ENCODE data around the gene MINDY3.

MINDY3 gene

GRCh38 chr10:15796098-15796759 is 64.1 kb downstream of the MINDY3 start:
- Histone ChIP-seq H3F3A (ENCODE audit: control insufficient read depth, insufficient read depth) (no peaks in the 10 kb centered on the region), H3K4me2 (ENCODE audit: low read length) (no peak overlapping the region), H3K4me1 (ENCODE audit: control insufficient read depth, low read length) (no peaks in the 10 kb centered on the region), H3K9me3 (ENCODE audit: control insufficient read depth, insufficient read depth, low read length) (no peaks in the 10 kb centered on the region), H3K4me3 (ENCODE audit: low read length) (no peak overlapping the region), H3K36me3 (ENCODE audit: control insufficient read depth, low read length) (peaks cover 19% of the 10 kb centered on the region), H3K27me3 (ENCODE audit: control insufficient read depth, low read length) (no peaks in the 10 kb centered on the region), H3K9me2 (replicated peaks; ENCODE audit: control insufficient read depth, low read length) (no peaks in the 10 kb centered on the region), H4K20me1 (ENCODE audit: control insufficient read depth, insufficient read depth, low read depth, low read length) (no peaks in the 10 kb centered on the region), H3K79me2 (ENCODE audit: control insufficient read depth, low read length) (no peaks in the 10 kb centered on the region), H3K27ac (ENCODE audit: low read depth, low read length) (no peak overlapping the region)
- TF ChIP-seq EZH2phosphoT487 (IDR thresholded peaks at IDR 0.05; ENCODE audit: borderline replicate concordance, low read length) (no peak), CTCF (IDR thresholded peaks at IDR 0.05; ENCODE audit: low read depth, low read length, poor library complexity, severe bottlenecking) (no peak)

GRCh38 chr10:15795036-15795792 is 65.1 kb downstream of the MINDY3 start:
- TF ChIP-seq EZH2phosphoT487 (IDR thresholded peaks at IDR 0.05; ENCODE audit: borderline replicate concordance, low read length) = no peak
- Histone ChIP-seq H3K79me2 (ENCODE audit: control insufficient read depth, low read length) (no peaks in the 10 kb centered on the region), H3F3A (ENCODE audit: control insufficient read depth, insufficient read depth) (no peaks in the 10 kb centered on the region), H3K4me3 (ENCODE audit: low read length) (no peak overlapping the region), H3K36me3 (ENCODE audit: control insufficient read depth, low read length) (peaks cover 22% of the 10 kb centered on the region), H3K27ac (ENCODE audit: low read depth, low read length) (no peak overlapping the region), H3K27me3 (ENCODE audit: control insufficient read depth, low read length) (no peaks in the 10 kb centered on the region), H3K4me2 (ENCODE audit: low read length) (no peak overlapping the region), H4K20me1 (ENCODE audit: control insufficient read depth, insufficient read depth, low read depth, low read length) (no peaks in the 10 kb centered on the region), H3K4me1 (ENCODE audit: control insufficient read depth, low read length) (no peaks in the 10 kb centered on the region), H3K9me3 (ENCODE audit: control insufficient read depth, insufficient read depth, low read length) (no peaks in the 10 kb centered on the region), H3K9me2 (replicated peaks; ENCODE audit: control insufficient read depth, low read length) (no peaks in the 10 kb centered on the region)

GRCh38 chr10:15794569-15794968 is 65.7 kb downstream of the MINDY3 start:
- Histone ChIP-seq H3K27me3 (ENCODE audit: control insufficient read depth, low read length) (no peaks in the 10 kb centered on the region), H3K9me3 (ENCODE audit: control insufficient read depth, insufficient read depth, low read length) (no peaks in the 10 kb centered on the region), H3F3A (ENCODE audit: control insufficient read depth, insufficient read depth) (no peaks in the 10 kb centered on the region), H4K20me1 (ENCODE audit: control insufficient read depth, insufficient read depth, low read depth, low read length) (no peaks in the 10 kb centered on the region), H3K4me1 (ENCODE audit: control insufficient read depth, low read length) (no peaks in the 10 kb centered on the region), H3K4me3 (ENCODE audit: low read length) (no peak overlapping the region), H3K36me3 (ENCODE audit: control insufficient read depth, low read length) (peaks cover 22% of the 10 kb centered on the region), H3K27ac (ENCODE audit: low read depth, low read length) (no peak overlapping the region), H3K79me2 (ENCODE audit: control insufficient read depth, low read length) (no peaks in the 10 kb centered on the region), H3K4me2 (ENCODE audit: low read length) (no peak overlapping the region), H3K9me2 (replicated peaks; ENCODE audit: control insufficient read depth, low read length) (no peaks in the 10 kb centered on the region)
- TF ChIP-seq CTCF (IDR thresholded peaks at IDR 0.05; ENCODE audit: low read depth, low read length, poor library complexity, severe bottlenecking) (no peak), EZH2phosphoT487 (IDR thresholded peaks at IDR 0.05; ENCODE audit: borderline replicate concordance, low read length) (no peak)

DNA sequence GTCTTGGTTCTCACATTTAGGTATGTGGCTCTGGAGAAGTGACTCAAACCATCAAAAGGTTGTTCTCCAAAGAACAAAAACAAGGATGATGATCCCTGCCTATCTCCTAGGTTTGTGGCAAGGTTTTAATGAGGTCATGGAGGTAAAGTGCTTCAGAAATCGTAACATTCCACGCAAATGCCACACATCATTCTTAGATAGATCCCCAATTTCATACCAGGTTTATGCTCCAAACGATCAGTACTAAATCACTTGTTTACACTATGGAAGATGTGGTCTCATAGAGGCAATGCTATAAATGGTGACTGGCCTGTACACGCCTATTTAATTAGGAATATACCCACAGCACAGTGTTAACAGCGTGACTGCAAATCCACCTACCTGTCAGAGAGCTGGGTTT is 66.6 kb downstream of the MINDY3 start:
- Histone ChIP-seq H3K4me3 (ENCODE audit: low read length) (no peak overlapping the region), H3K79me2 (ENCODE audit: control insufficient read depth, low read length) (no peaks in the 10 kb centered on the region), H3K36me3 (ENCODE audit: control insufficient read depth, low read length) (peaks cover 26% of the 10 kb centered on the region), H3K4me2 (ENCODE audit: low read length) (no peak overlapping the region), H3K9me2 (replicated peaks; ENCODE audit: control insufficient read depth, low read length) (no peaks in the 10 kb centered on the region), H3F3A (ENCODE audit: control insufficient read depth, insufficient read depth) (no peaks in the 10 kb centered on the region), H3K4me1 (ENCODE audit: control insufficient read depth, low read length) (no peaks in the 10 kb centered on the region), H3K27me3 (ENCODE audit: control insufficient read depth, low read length) (no peaks in the 10 kb centered on the region), H4K20me1 (ENCODE audit: control insufficient read depth, insufficient read depth, low read depth, low read length) (no peaks in the 10 kb centered on the region), H3K9me3 (ENCODE audit: control insufficient read depth, insufficient read depth, low read length) (no peaks in the 10 kb centered on the region), H3K27ac (ENCODE audit: low read depth, low read length) (no peak overlapping the region)
- TF ChIP-seq EZH2phosphoT487 (IDR thresholded peaks at IDR 0.05; ENCODE audit: borderline replicate concordance, low read length) (no peak), CTCF (IDR thresholded peaks at IDR 0.05; ENCODE audit: low read depth, low read length, poor library complexity, severe bottlenecking) (no peak)

Data from DOHH2 (cell line).